GM19372 (cell line): ENCODE data around the gene NT5C3A.
"Not testable (repeated sequence)": the region's sequence is repeated elsewhere in the genome, so short reads cannot be mapped to it uniquely, and the experiment has no call there.

Source experiments
- ATAC-seq: cut with Tn5 transposase; IDR thresholded peaks from one replicate; pipeline ENCODE4 v1.9.1; 2021; ENCODE audit warnings: mild to moderate bottlenecking, low read depth, moderate library complexity; ENCODE audit not compliant: unreplicated experiment

NT5C3A gene

GRCh38 chr7:32991975-32992700 lies 70.4 kb downstream of the NT5C3A start:
- not testable (repeated sequence) for ATAC-seq

- ATAC-seq: not testable (repeated sequence)
These were observed 71.4 kb downstream of the NT5C3A start for GRCh38 chr7:32991068-32991585.

- peak; percentile 62 for ATAC-seq
These were observed 74.4 kb downstream of the NT5C3A start for GRCh38 chr7:32988148-32988547.

- ATAC-seq: not testable (repeated sequence)
These were observed 82.7 kb downstream of the NT5C3A start for GRCh38 chr7:32979902-32980301.

GRCh38 chr7:32979246-32979645 lies 83.3 kb downstream of the NT5C3A start:
- not testable (repeated sequence) for ATAC-seq

- ATAC-seq: not testable (repeated sequence)
These were observed 85.4 kb downstream of the NT5C3A start for GRCh38 chr7:32977159-32977558.

GRCh38 chr7:32971967-32972366 lies 90.6 kb downstream of the NT5C3A start:
- not testable (repeated sequence) for ATAC-seq

GRCh38 chr7:32967268-32967582 lies 95.4 kb downstream of the NT5C3A start:
- not testable (repeated sequence) for ATAC-seq

- ATAC-seq: not testable (repeated sequence)
These were observed 95.9 kb downstream of the NT5C3A start for GRCh38 chr7:32966489-32967267.

GRCh38 chr7:32964461-32965159 lies 98.0 kb downstream of the NT5C3A start:
- ATAC-seq: peak; percentile 96
